Fibroblast of the aortic adventitia (primary cell): Measurements from ENCODE around the gene OR51E1. TPM values are rescaled to one million over a fixed set of nuclear protein-coding genes. Genes with fewer than 3 reads are reported as not detected.

Source experiments
- DNase-seq: peaks from one replicate; pipeline ENCODE4 v3.0.0-alpha.2; 2010; ENCODE audit warnings: low read depth
- H3K4me3 ChIP-seq: 2 replicates; pipeline ENCODE4 v1.5.1; 2011; ENCODE audit warnings: low read depth, mild to moderate bottlenecking, control low read depth, low read length, moderate library complexity
- CTCF ChIP-seq: IDR thresholded peaks from 2 replicates; pipeline ENCODE4 v1.5.1; 2011; ENCODE audit warnings: mild to moderate bottlenecking, low read length, control low read depth, inconsistent platforms; ENCODE audit not compliant: insufficient read depth
- total RNA-seq: library from RNA; depleted of rRNA; stranded (reverse); fragments of >200 nt; gene quantifications from 2 replicates; pipeline ENCODE4 v1.2.3, GENCODE V29; 2012; ENCODE audit warnings: low replicate concordance

The OR51E1 gene
- total RNA-seq, 1 donor: not detected

- TF ChIP-seq CTCF: no peak
- DNase-seq: no peak
- H3K4me3 ChIP-seq: no peak overlapping the region
Measured at GRCh38 chr11:4704790-4705334, 61.1 kb downstream of the OR51E1 start.

Other genes starting within 250 kb of the OR51E1 start
- not detected in 2 replicates for gene OR52K2, start 194.7 kb upstream of the OR51E1 start, total RNA-seq
- not detected in 2 replicates for gene OR52K1, start 161.3 kb upstream of the OR51E1 start, total RNA-seq
- not detected in 2 replicates for gene OR52M1, start 98.8 kb upstream of the OR51E1 start, total RNA-seq
- not detected in 2 replicates for gene OR52I2, start 62.2 kb upstream of the OR51E1 start, total RNA-seq
- not detected in 2 replicates for gene OR52I1, start 49.9 kb upstream of the OR51E1 start, total RNA-seq
- 9.9 and 13.0 TPM in 2 replicates for gene TRIM68, start 35.8 kb upstream of the OR51E1 start, total RNA-seq
- not detected in 2 replicates for gene OR51D1, start 6.5 kb upstream of the OR51E1 start, total RNA-seq
- gene OR51E2, start 53.9 kb downstream of the OR51E1 start, total RNA-seq: not detected in 2 replicates
- not detected in 2 replicates for gene MMP26, start 60.8 kb downstream of the OR51E1 start, total RNA-seq
- not detected in 2 replicates for gene OR51F1, start 126.0 kb downstream of the OR51E1 start, total RNA-seq
- not detected in 2 replicates for gene OR52R1, start 160.4 kb downstream of the OR51E1 start, total RNA-seq
- not detected in 2 replicates for gene OR51F2, start 177.3 kb downstream of the OR51E1 start, total RNA-seq
- not detected in 2 replicates for gene OR51S1, start 205.2 kb downstream of the OR51E1 start, total RNA-seq
- gene OR51T1, start 237.9 kb downstream of the OR51E1 start, total RNA-seq: not detected in 2 replicates